ENCODE data around the gene PKDREJ. TPM values are rescaled to one million over a fixed set of nuclear protein-coding genes. Genes with fewer than 3 reads are reported as not detected.

PKDREJ gene
- total and polyA plus RNA-seq, 7 experiments from 2014 or later, result not detected

- intact Hi-C loops (cut with micrococcal nuclease), result no loop called here
These were observed 22.9 kb upstream of the PKDREJ start for GRCh38 chr22:46286006-46286405.

GRCh38 chr22:46281866-46282678 lies 18.9 kb upstream of the PKDREJ start:
- no peak for DNase-seq
- no peak overlapping the region for H3K27ac ChIP-seq (ENCODE audit: low read depth, low read length)
- CTCF ChIA-PET, result no interaction called here

More at GRCh38 chr22:46286006-46286405, 22.9 kb upstream of the PKDREJ start:
- POLR2A ChIA-PET, result no interaction called here
- H3K9me3 Mint-ChIP-seq, result no peaks in the 10 kb centered on the region
- Histone ChIP-seq H3K36me3 (ENCODE audit: control insufficient read depth in 2 of 3, insufficient read depth in 3 of 3, low read length in 3 of 3) (peaks cover 0 to 4% (median 0%) of the 10 kb centered on the region in 3 experiments), H3K27me3 (ENCODE audit: control insufficient read depth in 2 of 2, insufficient read depth in 2 of 2, low read length in 2 of 2) (no peaks in the 10 kb centered on the region), H3K4me3 (ENCODE audit: low read length) (no peak overlapping the region), H3K9me3 (ENCODE audit: control insufficient read depth in 2 of 3, low read length in 3 of 3) (no peaks in the 10 kb centered on the region), H3K27ac (ENCODE audit: low read depth, low read length) (no peak overlapping the region), H3K4me1 (ENCODE audit: control insufficient read depth in 2 of 2, insufficient read depth in 2 of 2, low read length in 2 of 2) (peaks cover 0 to 36% of the 10 kb centered on the region in 2 donors)
- no peak for ATAC-seq
- H3K27ac Mint-ChIP-seq, result peak overlapping the region in 1 of 9 donors; percentile 63
- peak overlapping the region in 1 of 10 donors; percentile 2 for H3K4me3 Mint-ChIP-seq
- no peaks in the 10 kb centered on the region for H3K27me3 Mint-ChIP-seq
- H3K36me3 Mint-ChIP-seq, result peaks cover 0 to 25% (median 9%) of the 10 kb centered on the region in 5 donors
- H3K4me1 Mint-ChIP-seq, result peaks cover 0 to 22% (median 0%) of the 10 kb centered on the region in 7 donors
- DNase-seq, result no peak
- CTCF ChIA-PET, result interaction anchor here (0.7 kb wide), 1 partner anchor 238 kb away, joined by 3 read pairs; no protein-coding TSS in a partner anchor

GRCh38 chr22:46280999-46281623 lies 18.0 kb upstream of the PKDREJ start:
- Mint-ChIP-seq H3K4me3 (peak overlapping the region in 1 of 10 donors; percentile 66), H3K27ac (no peak overlapping the region), H3K27me3 (no peaks in the 10 kb centered on the region), H3K36me3 (peaks cover 0 to 46% (median 15%) of the 10 kb centered on the region in 5 donors), H3K9me3 (no peaks in the 10 kb centered on the region), H3K4me1 (peaks cover 0 to 8% (median 0%) of the 10 kb centered on the region in 7 donors)
- CTCF ChIA-PET, result no interaction called here
- DNase-seq (no peak), ATAC-seq (peak; percentile 88)
- H3K27ac ChIP-seq (ENCODE audit: low read depth, low read length), result no peak overlapping the region
- POLR2A ChIA-PET, result no interaction called here
- H3K9me3 ChIP-seq (ENCODE audit: control insufficient read depth in 2 of 3, low read length in 3 of 3), result no peaks in the 10 kb centered on the region
- peaks cover 0 to 19% (median 0%) of the 10 kb centered on the region in 3 experiments for H3K36me3 ChIP-seq (ENCODE audit: control insufficient read depth in 2 of 3, insufficient read depth in 3 of 3, low read length in 3 of 3)
- intact Hi-C loops (cut with micrococcal nuclease), result no loop called here
- no peak overlapping the region for H3K4me3 ChIP-seq (ENCODE audit: low read length)
- H3K27me3 ChIP-seq (ENCODE audit: control insufficient read depth in 2 of 2, insufficient read depth in 2 of 2, low read length in 2 of 2), result no peaks in the 10 kb centered on the region
- peaks cover 0 to 26% of the 10 kb centered on the region in 2 donors for H3K4me1 ChIP-seq (ENCODE audit: control insufficient read depth in 2 of 2, insufficient read depth in 2 of 2, low read length in 2 of 2)

More at GRCh38 chr22:46281866-46282678, 18.9 kb upstream of the PKDREJ start:
- Mint-ChIP-seq H3K27ac (peak overlapping the region in 1 of 9 donors; percentile 30), H3K36me3 (peaks cover 0 to 42% (median 14%) of the 10 kb centered on the region in 5 donors), H3K4me3 (peak overlapping the region in 1 of 10 donors; percentile 66), H3K4me1 (peaks cover 0 to 8% (median 0%) of the 10 kb centered on the region in 7 donors), H3K9me3 (no peaks in the 10 kb centered on the region), H3K27me3 (no peaks in the 10 kb centered on the region)
- no peak overlapping the region for H3K4me3 ChIP-seq (ENCODE audit: low read length)
- intact Hi-C loops (cut with micrococcal nuclease), result no loop called here
- H3K9me3 ChIP-seq (ENCODE audit: control insufficient read depth in 2 of 3, low read length in 3 of 3), result no peaks in the 10 kb centered on the region
- peaks cover 0 to 16% (median 0%) of the 10 kb centered on the region in 3 experiments for H3K36me3 ChIP-seq (ENCODE audit: control insufficient read depth in 2 of 3, insufficient read depth in 3 of 3, low read length in 3 of 3)
- H3K27me3 ChIP-seq (ENCODE audit: control insufficient read depth in 2 of 2, insufficient read depth in 2 of 2, low read length in 2 of 2), result no peaks in the 10 kb centered on the region
- ATAC-seq, result no peak
- peaks cover 0 to 30% of the 10 kb centered on the region in 2 donors for H3K4me1 ChIP-seq (ENCODE audit: control insufficient read depth in 2 of 2, insufficient read depth in 2 of 2, low read length in 2 of 2)
- POLR2A ChIA-PET, result no interaction called here

- H3K4me1 ChIP-seq (ENCODE audit: control insufficient read depth in 2 of 2, insufficient read depth in 2 of 2, low read length in 2 of 2), result peaks cover 0 to 26% of the 10 kb centered on the region in 2 donors
- Mint-ChIP-seq H3K4me3 (no peak overlapping the region), H3K9me3 (peaks cover 0 to 4% (median 0%) of the 10 kb centered on the region in 11 donors), H3K4me1 (peaks cover 0 to 9% (median 0%) of the 10 kb centered on the region in 7 donors), H3K36me3 (peaks cover 7 to 54% (median 21%) of the 10 kb centered on the region in 5 donors), H3K27me3 (no peaks in the 10 kb centered on the region), H3K27ac (no peak overlapping the region)
- no peak overlapping the region for H3K27ac ChIP-seq (ENCODE audit: low read depth, low read length)
- ATAC-seq (no peak), DNase-seq (no peak)
- no peaks in the 10 kb centered on the region for H3K9me3 ChIP-seq (ENCODE audit: control insufficient read depth in 2 of 3, low read length in 3 of 3)
- no peak overlapping the region for H3K4me3 ChIP-seq (ENCODE audit: low read length)
- POLR2A ChIA-PET, result no interaction called here
- CTCF ChIA-PET, result no interaction called here
- peaks cover 0 to 22% (median 0%) of the 10 kb centered on the region in 3 experiments for H3K36me3 ChIP-seq (ENCODE audit: control insufficient read depth in 2 of 3, insufficient read depth in 3 of 3, low read length in 3 of 3)
- no peaks in the 10 kb centered on the region for H3K27me3 ChIP-seq (ENCODE audit: control insufficient read depth in 2 of 2, insufficient read depth in 2 of 2, low read length in 2 of 2)
- intact Hi-C loops (cut with micrococcal nuclease), result no loop called here
These were observed 17.1 kb upstream of the PKDREJ start for GRCh38 chr22:46280063-46280817.

GRCh38 chr22:46278656-46279645 lies 15.8 kb upstream of the PKDREJ start:
- intact Hi-C loops (cut with micrococcal nuclease), result no loop called here
- Histone ChIP-seq H3K27me3 (ENCODE audit: control insufficient read depth in 2 of 2, insufficient read depth in 2 of 2, low read length in 2 of 2) (no peaks in the 10 kb centered on the region), H3K27ac (ENCODE audit: low read depth, low read length) (no peak overlapping the region), H3K4me3 (ENCODE audit: low read length) (no peak overlapping the region), H3K4me1 (ENCODE audit: control insufficient read depth in 2 of 2, insufficient read depth in 2 of 2, low read length in 2 of 2) (peaks cover 0 to 26% of the 10 kb centered on the region in 2 donors), H3K36me3 (ENCODE audit: control insufficient read depth in 2 of 3, insufficient read depth in 3 of 3, low read length in 3 of 3) (peaks cover 0 to 22% (median 0%) of the 10 kb centered on the region in 3 experiments), H3K9me3 (ENCODE audit: control insufficient read depth in 2 of 3, low read length in 3 of 3) (no peaks in the 10 kb centered on the region)
- H3K27ac Mint-ChIP-seq, result no peak overlapping the region
- CTCF ChIA-PET, result no interaction called here
- no peak for DNase-seq
- H3K36me3 Mint-ChIP-seq, result peaks cover 7 to 52% (median 22%) of the 10 kb centered on the region in 5 donors
- H3K4me1 Mint-ChIP-seq, result peaks cover 0 to 9% (median 0%) of the 10 kb centered on the region in 7 donors
- no peak overlapping the region for H3K4me3 Mint-ChIP-seq
- H3K27me3 Mint-ChIP-seq, result no peaks in the 10 kb centered on the region
- no peak for ATAC-seq
- H3K9me3 Mint-ChIP-seq, result peaks cover 0 to 4% (median 0%) of the 10 kb centered on the region in 11 donors
- POLR2A ChIA-PET, result no interaction called here

Measured in naive thymus-derived CD4-positive, alpha-beta T cell (primary cell).